HepG2 (cell line): Measurements from ENCODE around the gene FAM163B. TPM values are rescaled to one million over a fixed set of nuclear protein-coding genes. Genes with fewer than 3 reads are reported as not detected.

Experiments
- AHDC1 ChIP-seq: sonication (generic); formaldehyde crosslinking; IDR thresholded peaks from 2 replicates; pipeline ENCODE4 v1.5.1; 2020; ENCODE audit warnings: mild to moderate bottlenecking, missing genetic modification reagents, borderline replicate concordance
- ATAD3A ChIP-seq: sonication (generic); formaldehyde crosslinking; IDR thresholded peaks from 2 replicates; pipeline ENCODE4 v1.4.0; 2020; ENCODE audit warnings: missing genetic modification reagents
- ATF1 ChIP-seq: IDR thresholded peaks from 2 replicates; pipeline ENCODE4 v1.6.1; 2016; ENCODE audit warnings: mild to moderate bottlenecking, control low read depth
- ELF4 ChIP-seq: sonication (generic); formaldehyde crosslinking; IDR thresholded peaks from 2 replicates; pipeline ENCODE4 v1.5.0; 2020; ENCODE audit warnings: missing genetic modification reagents, mild to moderate bottlenecking, moderate library complexity, borderline replicate concordance
- ESRRA ChIP-seq: sonication (generic); formaldehyde crosslinking; IDR thresholded peaks from 2 replicates; pipeline ENCODE4 v1.5.1; 2020; ENCODE audit warnings: mild to moderate bottlenecking, low read depth, missing genetic modification reagents
- HMGXB3 ChIP-seq: sonication (generic); formaldehyde crosslinking; IDR thresholded peaks from 2 replicates; pipeline ENCODE4 v1.4.0; 2020; ENCODE audit warnings: missing genetic modification reagents, borderline replicate concordance
- TAF1 ChIP-seq: sonication (generic); formaldehyde crosslinking; IDR thresholded peaks from 2 replicates; pipeline ENCODE4 v1.4.0; 2020; ENCODE audit warnings: missing genetic modification reagents
- TP53 ChIP-seq: sonication (generic); formaldehyde crosslinking; conservative IDR thresholded peaks from 2 replicates; pipeline ENCODE4 v1.4.0; 2020; ENCODE audit warnings: missing genetic modification reagents
- ZNF207 ChIP-seq: fragments of 450-650 bp; IDR thresholded peaks from 2 replicates; pipeline ENCODE4 v1.6.1; 2016; ENCODE audit warnings: antibody characterized with exemption, borderline replicate concordance
- ZNF318 ChIP-seq: sonication (generic); formaldehyde crosslinking; IDR thresholded peaks from 2 replicates; pipeline ENCODE4 v1.4.0; 2020; ENCODE audit warnings: mild to moderate bottlenecking, missing genetic modification reagents
- polyA plus RNA-seq, 8 experiments: library from polyadenylated mRNA; depleted of rRNA in 3 of 8; stranded (reverse) in 7 of 8; unstranded in 1 of 8; fragments of >200 nt; fragmentation: Illumina TruSeq in 4 of 8; extraction: Trizol in 4 of 8; gene quantifications; 2 replicates each; pipeline versions ENCODE4 v1.2.1 to v1.2.3, GENCODE V29; 2011 to 2016; ENCODE audit warnings: low read depth in 4 of 8, missing spikeins in 1 of 8, mixed read lengths in 1 of 8; ENCODE audit not compliant: insufficient read depth in 1 of 8
- total RNA-seq, 5 experiments: library from RNA; depleted of rRNA; stranded (reverse); fragments of >200 nt; fragmentation: Illumina TruSeq; extraction: Trizol; gene quantifications; 2 replicates each; pipeline ENCODE4 v1.2.3, GENCODE V29; 2016; ENCODE audit warnings: low read depth in 1 of 5

The FAM163B gene
- total and polyA plus RNA-seq, 2 of the 13 experiments (the other 11 are each of a cell fraction or from before 2014, with no cell fraction given): not detected

- no peak for TF ChIP-seq AHDC1 (CRISPR knock-in tag)
- no peak for TF ChIP-seq TAF1 (CRISPR knock-in tag)
- no peak for TF ChIP-seq ELF4 (CRISPR knock-in tag)
- no peak for TF ChIP-seq ATF1 (CRISPR knock-in tag)
- no peak for TF ChIP-seq HMGXB3 (CRISPR knock-in tag)
- TF ChIP-seq TP53 (CRISPR knock-in tag): no peak
- no peak for TF ChIP-seq ESRRA (CRISPR knock-in tag)
- TF ChIP-seq ATAD3A (CRISPR knock-in tag): 0 out of 2 replicates have a peak, but pooled peaks have one; percentile 32
- TF ChIP-seq ZNF207: no peak
- no peak for TF ChIP-seq ZNF318 (CRISPR knock-in tag)
Measured at GRCh38 chr9:133609311-133610098, at the start of gene FAM163B (continued).
